ENCODE data around the gene CRAMP1. TPM values are rescaled to one million over a fixed set of nuclear protein-coding genes. Genes with fewer than 3 reads are reported as not detected.

The CRAMP1 gene
- total and polyA plus RNA-seq, 2 of the 8 experiments (the other 6 are each of a cell fraction or from before 2014, with no cell fraction given): 19.2 to 23.2 TPM

DNA sequence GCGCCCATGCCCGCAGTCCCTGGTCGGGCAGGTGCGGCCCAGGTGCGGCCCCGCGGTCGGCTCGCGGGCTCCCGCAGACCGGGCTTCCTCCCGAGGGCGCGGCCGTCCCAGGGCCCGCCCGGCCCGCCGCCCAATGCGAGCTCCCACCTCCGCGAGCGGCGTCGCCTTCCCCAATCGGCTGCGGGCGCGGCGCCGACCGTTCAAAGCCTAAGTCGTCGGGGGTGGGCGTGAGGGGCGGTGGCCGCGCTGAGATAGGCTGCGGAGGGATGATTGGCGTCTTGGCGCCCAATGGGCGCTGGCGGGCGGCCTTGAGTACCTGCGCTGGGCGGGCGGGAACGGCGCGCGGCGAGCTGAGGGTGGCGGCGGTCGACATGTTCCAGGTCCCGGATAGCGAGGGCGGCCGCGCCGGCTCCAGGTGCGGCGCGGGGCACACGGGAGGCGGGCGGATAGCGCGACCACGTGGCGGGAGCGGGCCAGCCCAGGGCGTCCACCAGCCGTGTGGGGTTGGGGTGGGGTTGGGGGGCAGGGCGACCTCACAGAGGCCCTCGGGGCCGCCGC lies 65.9 kb downstream of the CRAMP1 start, which contains the start of gene JPT2 (continued):
- TF ChIP-seq, protein P1, sequence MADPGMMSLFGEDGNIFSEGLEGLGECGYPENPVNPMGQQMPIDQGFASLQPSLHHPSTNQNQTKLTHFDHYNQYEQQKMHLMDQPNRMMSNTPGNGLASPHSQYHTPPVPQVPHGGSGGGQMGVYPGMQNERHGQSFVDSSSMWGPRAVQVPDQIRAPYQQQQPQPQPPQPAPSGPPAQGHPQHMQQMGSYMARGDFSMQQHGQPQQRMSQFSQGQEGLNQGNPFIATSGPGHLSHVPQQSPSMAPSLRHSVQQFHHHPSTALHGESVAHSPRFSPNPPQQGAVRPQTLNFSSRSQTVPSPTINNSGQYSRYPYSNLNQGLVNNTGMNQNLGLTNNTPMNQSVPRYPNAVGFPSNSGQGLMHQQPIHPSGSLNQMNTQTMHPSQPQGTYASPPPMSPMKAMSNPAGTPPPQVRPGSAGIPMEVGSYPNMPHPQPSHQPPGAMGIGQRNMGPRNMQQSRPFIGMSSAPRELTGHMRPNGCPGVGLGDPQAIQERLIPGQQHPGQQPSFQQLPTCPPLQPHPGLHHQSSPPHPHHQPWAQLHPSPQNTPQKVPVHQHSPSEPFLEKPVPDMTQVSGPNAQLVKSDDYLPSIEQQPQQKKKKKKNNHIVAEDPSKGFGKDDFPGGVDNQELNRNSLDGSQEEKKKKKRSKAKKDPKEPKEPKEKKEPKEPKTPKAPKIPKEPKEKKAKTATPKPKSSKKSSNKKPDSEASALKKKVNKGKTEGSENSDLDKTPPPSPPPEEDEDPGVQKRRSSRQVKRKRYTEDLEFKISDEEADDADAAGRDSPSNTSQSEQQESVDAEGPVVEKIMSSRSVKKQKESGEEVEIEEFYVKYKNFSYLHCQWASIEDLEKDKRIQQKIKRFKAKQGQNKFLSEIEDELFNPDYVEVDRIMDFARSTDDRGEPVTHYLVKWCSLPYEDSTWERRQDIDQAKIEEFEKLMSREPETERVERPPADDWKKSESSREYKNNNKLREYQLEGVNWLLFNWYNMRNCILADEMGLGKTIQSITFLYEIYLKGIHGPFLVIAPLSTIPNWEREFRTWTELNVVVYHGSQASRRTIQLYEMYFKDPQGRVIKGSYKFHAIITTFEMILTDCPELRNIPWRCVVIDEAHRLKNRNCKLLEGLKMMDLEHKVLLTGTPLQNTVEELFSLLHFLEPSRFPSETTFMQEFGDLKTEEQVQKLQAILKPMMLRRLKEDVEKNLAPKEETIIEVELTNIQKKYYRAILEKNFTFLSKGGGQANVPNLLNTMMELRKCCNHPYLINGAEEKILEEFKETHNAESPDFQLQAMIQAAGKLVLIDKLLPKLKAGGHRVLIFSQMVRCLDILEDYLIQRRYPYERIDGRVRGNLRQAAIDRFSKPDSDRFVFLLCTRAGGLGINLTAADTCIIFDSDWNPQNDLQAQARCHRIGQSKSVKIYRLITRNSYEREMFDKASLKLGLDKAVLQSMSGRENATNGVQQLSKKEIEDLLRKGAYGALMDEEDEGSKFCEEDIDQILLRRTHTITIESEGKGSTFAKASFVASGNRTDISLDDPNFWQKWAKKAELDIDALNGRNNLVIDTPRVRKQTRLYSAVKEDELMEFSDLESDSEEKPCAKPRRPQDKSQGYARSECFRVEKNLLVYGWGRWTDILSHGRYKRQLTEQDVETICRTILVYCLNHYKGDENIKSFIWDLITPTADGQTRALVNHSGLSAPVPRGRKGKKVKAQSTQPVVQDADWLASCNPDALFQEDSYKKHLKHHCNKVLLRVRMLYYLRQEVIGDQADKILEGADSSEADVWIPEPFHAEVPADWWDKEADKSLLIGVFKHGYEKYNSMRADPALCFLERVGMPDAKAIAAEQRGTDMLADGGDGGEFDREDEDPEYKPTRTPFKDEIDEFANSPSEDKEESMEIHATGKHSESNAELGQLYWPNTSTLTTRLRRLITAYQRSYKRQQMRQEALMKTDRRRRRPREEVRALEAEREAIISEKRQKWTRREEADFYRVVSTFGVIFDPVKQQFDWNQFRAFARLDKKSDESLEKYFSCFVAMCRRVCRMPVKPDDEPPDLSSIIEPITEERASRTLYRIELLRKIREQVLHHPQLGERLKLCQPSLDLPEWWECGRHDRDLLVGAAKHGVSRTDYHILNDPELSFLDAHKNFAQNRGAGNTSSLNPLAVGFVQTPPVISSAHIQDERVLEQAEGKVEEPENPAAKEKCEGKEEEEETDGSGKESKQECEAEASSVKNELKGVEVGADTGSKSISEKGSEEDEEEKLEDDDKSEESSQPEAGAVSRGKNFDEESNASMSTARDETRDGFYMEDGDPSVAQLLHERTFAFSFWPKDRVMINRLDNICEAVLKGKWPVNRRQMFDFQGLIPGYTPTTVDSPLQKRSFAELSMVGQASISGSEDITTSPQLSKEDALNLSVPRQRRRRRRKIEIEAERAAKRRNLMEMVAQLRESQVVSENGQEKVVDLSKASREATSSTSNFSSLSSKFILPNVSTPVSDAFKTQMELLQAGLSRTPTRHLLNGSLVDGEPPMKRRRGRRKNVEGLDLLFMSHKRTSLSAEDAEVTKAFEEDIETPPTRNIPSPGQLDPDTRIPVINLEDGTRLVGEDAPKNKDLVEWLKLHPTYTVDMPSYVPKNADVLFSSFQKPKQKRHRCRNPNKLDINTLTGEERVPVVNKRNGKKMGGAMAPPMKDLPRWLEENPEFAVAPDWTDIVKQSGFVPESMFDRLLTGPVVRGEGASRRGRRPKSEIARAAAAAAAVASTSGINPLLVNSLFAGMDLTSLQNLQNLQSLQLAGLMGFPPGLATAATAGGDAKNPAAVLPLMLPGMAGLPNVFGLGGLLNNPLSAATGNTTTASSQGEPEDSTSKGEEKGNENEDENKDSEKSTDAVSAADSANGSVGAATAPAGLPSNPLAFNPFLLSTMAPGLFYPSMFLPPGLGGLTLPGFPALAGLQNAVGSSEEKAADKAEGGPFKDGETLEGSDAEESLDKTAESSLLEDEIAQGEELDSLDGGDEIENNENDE (IDR thresholded peaks at IDR 0.05; ENCODE audit: insufficient replicate concordance, low read length): no peak
- TF ChIP-seq POLR2A (IDR thresholded peaks at IDR 0.05; ENCODE audit: control extremely low read depth in 1 of 2, low read depth in 2 of 2, low read length in 2 of 2) (peak in 1 of 2 experiments; percentile 46; a peak in 2 of 3 replicates), CREB1 (IDR thresholded peaks at IDR 0.05) (peak; percentile 76), SIN3A (conservative IDR thresholded peaks at IDR 0.05 in 1 of 2, IDR thresholded peaks at IDR 0.05 in 1 of 2; ENCODE audit: low read depth in 1 of 2, low read length in 2 of 2) (0 out of 4 replicates have a peak, but pooled peaks of 1 of the 2 experiments have one; percentile 11), RBBP5 (IDR thresholded peaks at IDR 0.05; ENCODE audit: borderline replicate concordance, low read depth, low read length) (0 out of 2 replicates have a peak, but pooled peaks have one; percentile 35), SP4 (IDR thresholded peaks at IDR 0.05; ENCODE audit: low read length) (peak; percentile 87)
- TF ChIP-seq, protein P2, sequence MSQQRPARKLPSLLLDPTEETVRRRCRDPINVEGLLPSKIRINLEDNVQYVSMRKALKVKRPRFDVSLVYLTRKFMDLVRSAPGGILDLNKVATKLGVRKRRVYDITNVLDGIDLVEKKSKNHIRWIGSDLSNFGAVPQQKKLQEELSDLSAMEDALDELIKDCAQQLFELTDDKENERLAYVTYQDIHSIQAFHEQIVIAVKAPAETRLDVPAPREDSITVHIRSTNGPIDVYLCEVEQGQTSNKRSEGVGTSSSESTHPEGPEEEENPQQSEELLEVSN (IDR thresholded peaks at IDR 0.05): peak; percentile 80
- TF ChIP-seq, protein P3, sequence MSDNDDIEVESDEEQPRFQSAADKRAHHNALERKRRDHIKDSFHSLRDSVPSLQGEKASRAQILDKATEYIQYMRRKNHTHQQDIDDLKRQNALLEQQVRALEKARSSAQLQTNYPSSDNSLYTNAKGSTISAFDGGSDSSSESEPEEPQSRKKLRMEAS (IDR thresholded peaks at IDR 0.05): peak; percentile 44; the same call in 1 of the 2 replicates
